ENCODE data around the gene PALLD.
"Not testable (repeated sequence)": the region's sequence is repeated elsewhere in the genome, so short reads cannot be mapped to it uniquely, and the experiment has no call there.

The PALLD gene

GRCh38 chr4:168800926-168801325 is 304.1 kb downstream of the PALLD start:
- DNase-seq (ENCODE audit: insufficient read length, low spot score) = no peak
- no peak for TF ChIP-seq CTCF (IDR thresholded peaks at IDR 0.05; ENCODE audit: insufficient read depth, missing control alignments)
- FAIRE-seq = no peak

- DNase-seq (ENCODE audit: insufficient read length, low spot score) (no peak), FAIRE-seq (no peak)
- no peak for TF ChIP-seq CTCF (IDR thresholded peaks at IDR 0.05; ENCODE audit: insufficient read depth, missing control alignments)
Measured at GRCh38 chr4:168802222-168802621, 305.4 kb downstream of the PALLD start.

- not testable (repeated sequence) for DNase-seq (ENCODE audit: insufficient read length, low spot score); FAIRE-seq
Measured at GRCh38 chr4:168803052-168803451, 306.2 kb downstream of the PALLD start.

GRCh38 chr4:168803732-168804131 is 306.9 kb downstream of the PALLD start:
- no peak for TF ChIP-seq CTCF (IDR thresholded peaks at IDR 0.05; ENCODE audit: insufficient read depth, missing control alignments)
- no peak for FAIRE-seq
- no peak for DNase-seq (ENCODE audit: insufficient read length, low spot score)

- DNase-seq (ENCODE audit: insufficient read length, low spot score) (no peak), FAIRE-seq (no peak)
- no peak for TF ChIP-seq CTCF (IDR thresholded peaks at IDR 0.05; ENCODE audit: insufficient read depth, missing control alignments)
Measured at GRCh38 chr4:168804146-168804545, 307.3 kb downstream of the PALLD start.

- DNase-seq (ENCODE audit: insufficient read length, low spot score) (no peak), FAIRE-seq (no peak)
- TF ChIP-seq CTCF (IDR thresholded peaks at IDR 0.05; ENCODE audit: insufficient read depth, missing control alignments) = no peak
Measured at GRCh38 chr4:168805341-168805740, 308.5 kb downstream of the PALLD start.

GRCh38 chr4:168806247-168806646 is 309.4 kb downstream of the PALLD start:
- not testable (repeated sequence) for DNase-seq (ENCODE audit: insufficient read length, low spot score); FAIRE-seq

GRCh38 chr4:168811207-168811606 is 314.4 kb downstream of the PALLD start:
- FAIRE-seq = no peak
- no peak for DNase-seq (ENCODE audit: insufficient read length, low spot score)
- no peak for TF ChIP-seq CTCF (IDR thresholded peaks at IDR 0.05; ENCODE audit: insufficient read depth, missing control alignments)

Data from D721Med (cell line).